GM19035 (cell line): ENCODE data around the gene ITPR2.
"Not testable (repeated sequence)": the region's sequence is repeated elsewhere in the genome, so short reads cannot be mapped to it uniquely, and the experiment has no call there.

Source experiments
- ATAC-seq: cut with Tn5 transposase; IDR thresholded peaks from one replicate; pipeline ENCODE4 v1.9.1; 2021; ENCODE audit not compliant: unreplicated experiment

ITPR2 gene

DNA sequence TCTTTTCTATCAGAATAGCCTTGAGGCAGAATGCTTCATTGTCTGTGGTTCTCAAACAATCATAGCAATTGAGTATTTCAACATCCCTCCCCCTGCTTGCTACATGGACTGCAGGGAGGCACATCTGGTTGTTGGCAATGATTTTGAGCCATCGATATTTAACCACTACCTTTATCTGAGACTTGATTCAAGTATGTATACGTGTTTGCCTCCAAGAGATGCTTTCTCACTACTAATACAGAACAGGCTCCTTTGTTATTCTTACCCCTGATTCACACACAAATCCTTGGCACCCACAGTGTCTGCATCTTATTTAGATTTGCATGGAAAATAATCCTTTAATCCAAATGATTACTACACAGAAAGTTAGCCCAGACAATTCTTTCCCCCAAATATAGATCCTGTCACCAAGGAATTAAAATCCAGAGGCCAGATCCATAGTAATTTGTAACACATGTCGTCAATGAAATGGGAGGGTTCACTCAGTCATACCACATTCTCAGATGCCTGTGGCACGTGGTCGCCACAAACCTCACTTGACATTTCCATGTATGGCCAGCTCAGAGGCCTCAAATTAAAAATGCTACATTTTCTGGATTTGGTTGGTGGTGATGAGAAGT lies 199.3 kb downstream of the ITPR2 start:
- no peak for ATAC-seq

DNA sequence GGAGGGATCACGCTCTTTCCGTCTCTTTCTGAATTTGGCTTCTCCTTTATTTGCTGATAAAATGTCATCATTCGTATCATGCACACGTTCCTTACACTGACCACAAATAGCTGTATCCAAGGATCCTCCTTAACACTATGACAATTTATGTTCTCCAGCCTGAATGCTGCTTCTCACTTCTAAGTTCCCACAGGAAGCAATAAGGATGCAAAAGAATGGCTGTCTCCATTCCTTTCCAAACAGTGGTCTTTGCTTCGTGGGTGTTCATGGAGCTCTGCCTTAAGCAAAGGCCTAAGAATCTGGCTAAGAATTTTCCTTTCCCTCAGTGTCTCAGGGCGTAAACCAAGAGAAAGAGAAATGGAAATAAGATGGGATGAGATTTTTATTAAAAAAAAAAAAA lies 200.2 kb downstream of the ITPR2 start:
- ATAC-seq: no peak

- ATAC-seq: no peak
Observed at GRCh38 chr12:26631846-26632245, 201.1 kb downstream of the ITPR2 start.

GRCh38 chr12:26630546-26631027 lies 202.4 kb downstream of the ITPR2 start:
- ATAC-seq: no peak

DNA sequence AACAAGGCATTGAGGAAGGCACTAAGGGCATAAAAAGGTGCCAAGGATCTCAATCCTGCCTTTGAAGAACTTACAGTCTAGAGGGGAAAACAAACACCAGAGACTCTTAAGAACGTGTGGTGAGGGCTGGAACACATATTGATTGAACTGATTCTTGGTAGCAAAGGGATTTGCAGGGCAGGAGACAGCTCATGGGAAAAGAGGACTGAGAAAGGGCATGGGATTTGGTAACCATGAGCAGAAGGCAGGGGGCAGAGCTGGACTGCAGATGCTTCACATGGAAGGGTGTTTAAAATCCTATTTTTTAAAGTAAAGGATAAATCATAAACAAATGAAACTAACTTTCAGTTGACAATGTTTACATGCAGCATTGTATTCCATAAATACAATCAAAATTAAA lies 203.1 kb downstream of the ITPR2 start:
- no peak for ATAC-seq

GRCh38 chr12:26628234-26628633 lies 204.8 kb downstream of the ITPR2 start:
- no peak for ATAC-seq

GRCh38 chr12:26627335-26627734 lies 205.7 kb downstream of the ITPR2 start:
- no peak for ATAC-seq

DNA sequence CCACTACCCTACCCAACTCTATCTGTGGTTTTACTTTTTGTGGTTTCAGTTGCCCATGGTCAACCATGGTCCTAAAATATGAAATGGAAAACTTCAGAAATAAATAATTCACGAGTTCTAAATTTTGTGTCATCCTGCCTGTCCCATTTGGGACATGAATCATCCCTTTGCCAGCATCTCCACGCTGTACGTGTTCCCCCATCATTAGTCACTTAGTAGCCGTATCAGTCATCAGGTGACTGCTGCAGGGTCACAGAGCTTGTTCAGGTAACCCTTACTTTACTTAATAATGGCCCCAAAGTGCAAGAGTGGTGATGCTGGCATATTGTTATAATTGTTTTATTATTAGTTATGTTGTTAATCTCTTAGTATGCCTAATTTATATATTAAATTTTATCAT lies 209.9 kb downstream of the ITPR2 start:
- no peak for ATAC-seq

DNA sequence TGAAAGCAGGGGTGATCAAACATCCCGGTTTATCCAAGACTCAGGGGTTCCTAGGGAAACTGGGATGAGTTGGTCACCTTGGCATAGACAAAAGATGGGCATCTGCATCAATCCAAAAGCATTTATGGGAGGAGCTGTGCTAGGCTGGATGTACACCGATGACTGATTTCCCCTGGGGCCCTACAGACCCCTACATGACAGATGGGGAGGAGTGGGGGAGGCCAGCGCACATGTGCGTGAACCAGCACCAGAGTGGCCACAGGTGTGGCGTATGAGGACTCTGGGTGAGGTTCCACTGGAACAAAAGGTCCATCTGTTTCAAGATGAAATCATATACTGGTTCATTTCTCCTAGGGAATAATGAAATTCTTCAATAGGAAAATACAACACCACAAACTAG lies 210.4 kb downstream of the ITPR2 start:
- no peak for ATAC-seq

GRCh38 chr12:26621932-26622331 lies 211.1 kb downstream of the ITPR2 start:
- no peak for ATAC-seq

- ATAC-seq: no peak
Observed at GRCh38 chr12:26620907-26621306, 212.1 kb downstream of the ITPR2 start.

DNA sequence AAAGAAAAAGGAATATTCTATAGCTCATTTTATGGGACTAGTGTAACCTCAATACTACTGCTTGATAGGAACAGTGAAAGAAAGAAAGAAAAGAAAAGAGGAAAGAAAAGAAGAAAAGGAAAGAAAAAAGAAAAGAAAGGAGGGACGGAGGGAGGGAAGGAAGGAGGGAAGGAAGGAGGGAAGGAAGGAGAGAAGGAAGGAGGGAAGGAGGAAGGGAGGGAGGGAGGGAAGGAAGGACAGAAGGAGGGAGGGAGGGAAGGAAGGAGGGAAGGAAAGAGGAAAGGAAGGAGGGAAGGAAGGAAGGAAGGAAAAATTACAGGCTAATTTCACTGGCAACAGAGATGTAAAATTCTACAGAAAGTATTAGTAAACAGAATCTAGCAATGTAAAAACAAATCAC lies 215.5 kb downstream of the ITPR2 start:
- ATAC-seq: no peak

- no peak for ATAC-seq
Observed at GRCh38 chr12:26614011-26614616, 218.9 kb downstream of the ITPR2 start.

GRCh38 chr12:26612203-26612602 lies 220.8 kb downstream of the ITPR2 start:
- no peak for ATAC-seq

DNA sequence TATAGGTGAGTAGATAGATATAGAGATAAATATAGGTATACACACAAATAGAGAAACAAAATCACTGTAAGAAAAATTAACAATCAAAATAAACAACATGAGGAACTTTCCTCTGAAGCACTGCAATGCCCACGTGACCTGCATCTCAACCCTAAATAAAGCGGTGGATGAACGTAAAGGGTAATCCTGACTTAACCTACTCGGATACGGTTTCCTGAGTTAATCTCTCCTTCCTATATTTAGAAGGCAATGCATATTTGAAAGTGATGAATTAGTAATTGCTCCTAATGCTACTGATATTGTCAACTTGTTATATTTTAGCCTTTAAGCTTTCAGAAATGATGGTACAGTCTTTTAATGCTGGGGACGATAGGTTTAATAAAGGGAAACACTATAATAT lies 221.4 kb downstream of the ITPR2 start:
- no peak for ATAC-seq

GRCh38 chr12:26610774-26611173 lies 222.2 kb downstream of the ITPR2 start:
- no peak for ATAC-seq

- ATAC-seq: no peak
Observed at GRCh38 chr12:26609986-26610385, 223.0 kb downstream of the ITPR2 start.

GRCh38 chr12:26608706-26609105 lies 224.3 kb downstream of the ITPR2 start:
- no peak for ATAC-seq

- ATAC-seq: no peak
Observed at GRCh38 chr12:26608273-26608672, 224.7 kb downstream of the ITPR2 start.

DNA sequence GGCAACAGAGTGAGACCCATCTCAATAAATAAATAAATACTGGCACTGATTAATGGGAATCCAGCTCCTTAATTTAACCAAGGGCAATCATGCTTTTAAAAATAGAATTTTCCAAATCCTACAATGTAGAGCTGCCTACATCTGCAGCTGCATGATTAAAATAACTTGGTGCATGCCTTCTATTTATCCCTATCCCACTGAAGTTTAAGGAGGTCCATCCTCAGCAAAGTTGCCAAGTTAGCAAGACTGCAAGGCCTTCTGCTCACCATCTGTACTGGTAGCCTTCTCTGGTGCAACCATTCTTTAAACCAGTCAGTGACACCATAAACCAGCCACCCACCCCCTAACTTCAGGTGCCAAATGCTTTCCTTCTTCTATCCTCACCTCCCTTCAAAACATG lies 226.1 kb downstream of the ITPR2 start:
- ATAC-seq: no peak

DNA sequence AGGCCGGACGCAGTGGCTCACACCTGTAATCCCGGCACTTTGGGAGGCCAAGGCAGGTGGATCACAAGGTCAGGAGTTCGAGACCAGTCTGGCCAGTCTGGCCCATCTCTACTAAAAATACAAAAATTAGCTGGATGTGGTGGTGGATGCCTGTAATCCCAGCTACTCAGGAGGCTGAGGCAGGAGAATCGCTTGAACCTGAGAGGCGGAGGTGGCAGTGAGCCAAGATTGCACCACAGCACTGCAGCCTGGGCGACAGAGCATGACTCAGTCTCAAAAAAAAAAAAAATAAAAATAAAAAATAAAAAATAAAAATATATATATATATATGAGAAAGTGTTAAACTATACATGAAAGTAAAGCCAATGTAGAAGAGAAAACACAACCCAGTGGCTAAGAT lies 228.2 kb downstream of the ITPR2 start:
- not testable (repeated sequence) for ATAC-seq

- no peak for ATAC-seq
Observed at GRCh38 chr12:26599096-26599695, 233.8 kb downstream of the ITPR2 start.

GRCh38 chr12:26595806-26596205 lies 237.2 kb downstream of the ITPR2 start:
- ATAC-seq: no peak
